Naive thymus-derived CD8-positive, alpha-beta T cell (primary cell): Measurements from ENCODE around the gene CCDC33. TPM values are rescaled to one million over a fixed set of nuclear protein-coding genes. Genes with fewer than 3 reads are reported as not detected.
A peak's percentile ranks its signal among the peaks of the same experiment; 100 is the strongest.
"Not testable (repeated sequence)": the region's sequence is repeated elsewhere in the genome, so short reads cannot be mapped to it uniquely, and the experiment has no call there.

Experiments
- ATAC-seq, 2 donors: fragments of 150-1000 bp; cut with Tn5 transposase in 1 of 2; sonication (Bioruptor Pico), chemical (Tn5 transposase) in 1 of 2; 1 replicate in 1 of 2; 2 replicates in 1 of 2; pipeline ENCODE4 v1.10.0; 2021; ENCODE audit warnings: mild to moderate bottlenecking in 2 of 2, moderate library complexity in 2 of 2
- POLR2A ChIA-PET: fragments of 350-600 bp; sonication (Branson Sonifier 250); formaldehyde crosslinking; loops from one replicate; lab custom pipeline; 2021; ENCODE audit warnings: antibody characterized with exemption; lab: Charles Lee
- DNase-seq, 10 donors: peaks; one replicate each; pipeline versions ENCODE4 v3.0.0 to v3.0.0-alpha.2; 2020 to 2022
- H3K27ac Mint-ChIP-seq, 10 donors: one replicate each; pipeline ENCODE4 v1.8.0; 2020 to 2022; ENCODE audit warnings: mild to moderate bottlenecking in 10 of 10, mixed read lengths in 10 of 10, moderate library complexity in 4 of 10, inconsistent platforms in 1 of 10
- H3K27me3 Mint-ChIP-seq, 5 donors: one replicate each; pipeline ENCODE4 v1.8.0; 2021 to 2022; ENCODE audit warnings: mixed read lengths in 5 of 5
- H3K36me3 Mint-ChIP-seq, 3 donors: one replicate each; pipeline ENCODE4 v1.8.0; 2020 to 2022; ENCODE audit warnings: mixed read lengths in 3 of 3, mild to moderate bottlenecking in 2 of 3, inconsistent platforms in 1 of 3
- H3K4me1 Mint-ChIP-seq, 4 donors: one replicate each; pipeline ENCODE4 v1.8.0; 2021 to 2022; ENCODE audit warnings: mixed read lengths in 4 of 4
- H3K4me3 Mint-ChIP-seq, 10 donors: one replicate each; pipeline ENCODE4 v1.8.0; 2020 to 2022; ENCODE audit warnings: mild to moderate bottlenecking in 10 of 10, mixed read lengths in 10 of 10, moderate library complexity in 6 of 10, inconsistent platforms in 1 of 10
- H3K9me3 Mint-ChIP-seq, 9 donors: one replicate each; pipeline ENCODE4 v1.8.0; 2020 to 2022; ENCODE audit warnings: mixed read lengths in 9 of 9, mild to moderate bottlenecking in 3 of 9, inconsistent platforms in 1 of 9, moderate library complexity in 1 of 9
- polyA plus RNA-seq, 3 donors: library from polyadenylated mRNA; unstranded; fragments of 300-500 nt; fragmentation: Illumina TruSeq; gene quantifications; one replicate each; pipeline ENCODE4 v1.2.3, GENCODE V29; 2021
- total RNA-seq, 8 experiments: library from RNA in 2 of 8; stranded (reverse) in 2 of 8; gene quantifications; one replicate each; pipeline ENCODE4 v1.2.3 and lab custom pipeline; 2021 to 2026

Gene CCDC33
- total and polyA plus RNA-seq, 5 experiments from 2014 or later: not detected

DNA sequence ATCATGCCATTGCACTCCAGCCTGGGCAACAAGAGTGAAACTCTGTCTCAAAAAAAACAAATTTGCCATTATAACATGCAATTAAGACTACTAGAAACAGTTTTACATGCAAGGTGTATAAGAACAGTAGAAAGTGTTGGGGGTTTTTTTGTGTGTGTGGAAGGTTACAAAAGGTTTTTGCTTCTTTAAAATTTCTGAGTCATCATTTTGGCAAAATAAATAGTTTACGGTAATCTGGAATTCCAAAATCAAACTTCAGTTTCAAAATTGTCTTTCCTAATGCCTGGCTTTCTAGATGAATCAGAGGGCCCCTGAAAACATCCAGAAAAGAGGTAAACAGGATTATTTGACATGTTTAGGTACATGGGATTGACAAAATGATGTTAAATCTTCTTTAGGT is 124.7 kb downstream of the CCDC33 start:
- H3K4me3 Mint-ChIP-seq, ATAC-seq, H3K4me1 Mint-ChIP-seq, DNase-seq, H3K27ac Mint-ChIP-seq, H3K36me3 Mint-ChIP-seq, POLR2A ChIA-PET, H3K9me3 Mint-ChIP-seq: not testable (repeated sequence)
- peaks cover 1 to 13% (median 6%) of the 10 kb centered on the region in 5 donors for H3K27me3 Mint-ChIP-seq

GRCh38 chr15:74362482-74362881 is 126.4 kb downstream of the CCDC33 start:
- DNase-seq: peak in 1 of 10 donors; percentile 15
- Mint-ChIP-seq H3K27me3 (peaks cover 1 to 20% (median 11%) of the 10 kb centered on the region in 5 donors), H3K4me3 (no peak overlapping the region), H3K36me3 (peaks cover 0 to 2% (median 0%) of the 10 kb centered on the region in 3 donors), H3K9me3 (no peaks in the 10 kb centered on the region), H3K27ac (no peak overlapping the region), H3K4me1 (peaks cover 0 to 8% (median 1%) of the 10 kb centered on the region in 4 donors)
- POLR2A ChIA-PET: interaction anchor here (0.7 kb wide), 1 partner anchor 30 kb away, joined by 3 read pairs; no protein-coding TSS in a partner anchor
- no peak for ATAC-seq

- Mint-ChIP-seq H3K36me3 (peaks cover 0 to 2% (median 0%) of the 10 kb centered on the region in 3 donors), H3K4me1 (peaks cover 0 to 8% (median 1%) of the 10 kb centered on the region in 4 donors), H3K27me3 (peaks cover 4 to 37% (median 20%) of the 10 kb centered on the region in 5 donors), H3K9me3 (no peaks in the 10 kb centered on the region), H3K27ac (peak overlapping the region in 1 of 10 donors; percentile 65), H3K4me3 (peak overlapping the region; percentile 62 to 80 (median 74))
- peak in 1 of 10 donors; percentile 42 for DNase-seq
- ATAC-seq: no peak
- POLR2A ChIA-PET: interaction anchor here (0.5 kb wide), 1 partner anchor 153 kb away, joined by 8 read pairs; no protein-coding TSS in a partner anchor
These were observed 128.9 kb downstream of the CCDC33 start for GRCh38 chr15:74364936-74365597.

DNA sequence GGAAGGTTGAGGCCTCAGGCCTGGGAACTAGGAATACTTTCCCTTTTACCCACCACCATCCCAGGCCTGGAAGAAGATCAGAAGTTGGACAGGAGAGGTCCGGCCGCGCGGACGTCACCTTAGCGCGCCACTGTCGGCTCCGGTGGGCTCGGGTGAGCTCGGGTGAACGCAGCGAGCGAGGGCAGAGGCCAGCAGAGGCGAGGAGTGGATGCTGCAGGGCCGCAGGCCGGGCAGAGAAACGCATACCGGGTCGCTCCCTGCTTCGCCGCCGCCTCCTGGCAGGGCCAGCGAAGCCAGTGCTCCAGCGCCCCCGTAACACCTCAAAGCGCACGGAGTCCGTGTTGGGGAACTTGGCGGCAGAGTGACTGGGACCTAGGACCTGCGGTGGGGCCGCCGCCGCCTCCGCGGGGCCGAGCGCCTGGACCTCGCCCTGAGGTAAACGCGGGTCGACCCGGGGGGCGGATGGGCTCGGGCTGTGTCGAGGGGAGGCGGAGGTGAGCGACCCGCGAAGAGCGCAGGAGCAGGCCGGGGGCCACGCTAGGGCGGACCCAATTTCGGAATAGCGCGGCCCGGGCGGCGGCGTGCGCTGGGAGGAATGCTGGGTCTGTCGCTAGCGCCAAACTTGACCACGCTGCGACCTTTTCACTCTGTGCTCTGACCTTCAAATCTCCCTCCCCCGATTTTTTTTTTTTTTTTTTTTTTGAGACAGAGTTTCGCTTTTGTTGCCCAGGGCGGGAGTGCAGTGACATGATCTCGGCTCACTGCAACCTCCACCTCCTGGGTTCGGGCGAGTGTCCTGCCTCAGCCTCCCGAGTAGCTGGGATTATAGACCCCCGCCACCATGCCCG is 129.7 kb downstream of the CCDC33 start:
- H3K36me3 Mint-ChIP-seq: peaks cover 0 to 2% (median 0%) of the 10 kb centered on the region in 3 donors
- POLR2A ChIA-PET: no interaction called here
- no peaks in the 10 kb centered on the region for H3K9me3 Mint-ChIP-seq
- peak overlapping the region; percentile 62 to 80 (median 74) for H3K4me3 Mint-ChIP-seq
- peaks cover 0 to 8% (median 1%) of the 10 kb centered on the region in 4 donors for H3K4me1 Mint-ChIP-seq
- ATAC-seq (peak; percentile 70 to 88), DNase-seq (peak in 4 of 10 donors; percentile 21 to 52 (median 28))
- peak overlapping the region in 1 of 10 donors; percentile 65 for H3K27ac Mint-ChIP-seq
- H3K27me3 Mint-ChIP-seq: peaks cover 7 to 42% (median 22%) of the 10 kb centered on the region in 5 donors

DNA sequence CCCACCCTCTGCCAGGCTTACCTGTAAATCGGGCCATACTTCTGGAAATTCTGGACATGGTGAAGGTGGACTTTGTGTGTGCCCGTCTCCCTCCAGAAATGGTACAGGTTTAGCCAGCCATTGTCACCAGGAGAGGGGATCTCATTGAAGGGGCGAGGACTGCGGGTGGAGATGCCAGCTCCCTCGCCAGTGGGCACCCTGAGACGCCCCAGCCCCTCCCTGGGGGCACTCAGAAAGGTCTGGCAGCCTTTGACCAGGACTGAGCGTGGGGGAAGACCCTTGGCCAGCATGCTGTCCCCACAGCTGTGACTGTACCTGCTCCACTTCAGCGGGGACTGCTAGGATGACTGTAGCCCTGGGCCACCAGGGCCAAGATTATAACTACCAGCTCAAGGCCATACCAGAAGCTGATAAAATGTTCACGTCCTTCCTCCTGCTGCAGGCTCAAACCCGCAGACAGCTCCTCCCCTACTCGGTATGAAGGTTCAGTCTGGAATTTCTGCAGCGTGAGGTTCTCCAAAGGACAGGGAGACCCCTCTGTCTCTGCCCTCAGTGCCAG is 131.2 kb downstream of the CCDC33 start, which contains the start of gene CYP11A1:
CYP11A1 (minus strand) TSS at position 351 of the 559 bp plus-strand sequence; CDS start at position 290, 61 bp downstream.
- Mint-ChIP-seq H3K27me3 (peaks cover 10 to 42% (median 25%) of the 10 kb centered on the region in 5 donors), H3K27ac (no peak within 1 kb of the TSS), H3K4me3 (peak within 1 kb of the TSS; percentile 11 to 72 (median 41)), H3K4me1 (peaks cover 0 to 8% (median 1%) of the 10 kb centered on the region in 4 donors), H3K9me3 (no peaks in the 10 kb centered on the region), H3K36me3 (peaks cover 0 to 2% (median 0%) of the 10 kb centered on the region in 3 donors)
- ATAC-seq (no peak), DNase-seq (peak in 1 of 10 donors; percentile 34)
- POLR2A ChIA-PET: no interaction called here

- H3K4me3 Mint-ChIP-seq: no peak overlapping the region
- peaks cover 0 to 8% (median 2%) of the 10 kb centered on the region in 4 donors for H3K4me1 Mint-ChIP-seq
- DNase-seq: peak in 1 of 10 donors; percentile 19
- peaks cover 10 to 42% (median 25%) of the 10 kb centered on the region in 5 donors for H3K27me3 Mint-ChIP-seq
- no peaks in the 10 kb centered on the region for H3K9me3 Mint-ChIP-seq
- POLR2A ChIA-PET: interaction anchor here (0.6 kb wide), 1 partner anchor 66 kb away, joined by 5 read pairs; the partner anchor contains the start of gene SEMA7A
- no peak overlapping the region for H3K27ac Mint-ChIP-seq
- ATAC-seq: no peak
- H3K36me3 Mint-ChIP-seq: peaks cover 0 to 2% (median 0%) of the 10 kb centered on the region in 3 donors
These were observed 132.0 kb downstream of the CCDC33 start for GRCh38 chr15:74368121-74368520.

DNA sequence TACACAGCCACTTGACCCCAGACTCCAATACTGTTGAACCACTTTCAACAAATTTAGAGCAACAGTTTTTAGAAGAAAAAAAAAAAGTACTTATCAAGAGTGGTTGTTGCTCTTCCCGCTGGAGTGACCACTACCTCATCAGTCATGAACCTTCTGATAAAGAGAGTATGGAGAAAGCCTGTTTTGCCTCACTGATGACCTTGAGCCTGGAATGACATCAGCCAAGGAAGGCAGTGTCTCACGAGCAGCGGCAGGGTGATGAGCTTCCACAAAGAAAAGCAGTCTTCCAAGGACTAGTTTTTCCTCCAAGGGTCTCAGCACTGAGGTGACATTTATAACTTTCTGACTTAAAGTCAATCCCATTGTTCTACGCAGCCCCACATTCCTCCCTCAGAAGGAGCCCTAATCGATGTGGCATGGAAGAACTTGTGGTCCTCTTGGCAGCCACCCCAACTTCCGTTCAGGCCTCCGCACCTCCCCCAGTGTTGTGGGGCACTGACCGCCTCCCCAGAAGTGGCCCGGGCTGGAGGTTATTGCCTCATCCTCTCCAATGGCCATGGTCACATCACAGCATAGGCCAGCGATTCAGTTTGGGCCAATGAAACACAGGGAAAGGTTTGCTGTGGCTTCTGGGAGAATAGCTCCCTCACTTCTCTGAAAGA is 133.1 kb downstream of the CCDC33 start:
- H3K27me3 Mint-ChIP-seq: peaks cover 10 to 42% (median 25%) of the 10 kb centered on the region in 5 donors
- H3K9me3 Mint-ChIP-seq: no peaks in the 10 kb centered on the region
- peaks cover 1 to 12% (median 8%) of the 10 kb centered on the region in 4 donors for H3K4me1 Mint-ChIP-seq
- peaks cover 0 to 2% (median 0%) of the 10 kb centered on the region in 3 donors for H3K36me3 Mint-ChIP-seq
- POLR2A ChIA-PET: no interaction called here
- H3K4me3 Mint-ChIP-seq: no peak overlapping the region
- peak in 1 of 10 donors; percentile 37 for DNase-seq
- ATAC-seq: no peak
- no peak overlapping the region for H3K27ac Mint-ChIP-seq

GRCh38 chr15:74369756-74370155 is 133.6 kb downstream of the CCDC33 start:
- Mint-ChIP-seq H3K4me1 (peaks cover 1 to 17% (median 13%) of the 10 kb centered on the region in 4 donors), H3K4me3 (no peak overlapping the region), H3K9me3 (no peaks in the 10 kb centered on the region), H3K27ac (no peak overlapping the region), H3K27me3 (peaks cover 9 to 42% (median 22%) of the 10 kb centered on the region in 5 donors), H3K36me3 (peaks cover 0 to 2% (median 0%) of the 10 kb centered on the region in 3 donors)
- no peak for ATAC-seq
- DNase-seq: peak in 1 of 10 donors; percentile 13
- POLR2A ChIA-PET: interaction anchor here (0.5 kb wide), 1 partner anchor 399 kb away, joined by 3 read pairs; no protein-coding TSS in a partner anchor

DNA sequence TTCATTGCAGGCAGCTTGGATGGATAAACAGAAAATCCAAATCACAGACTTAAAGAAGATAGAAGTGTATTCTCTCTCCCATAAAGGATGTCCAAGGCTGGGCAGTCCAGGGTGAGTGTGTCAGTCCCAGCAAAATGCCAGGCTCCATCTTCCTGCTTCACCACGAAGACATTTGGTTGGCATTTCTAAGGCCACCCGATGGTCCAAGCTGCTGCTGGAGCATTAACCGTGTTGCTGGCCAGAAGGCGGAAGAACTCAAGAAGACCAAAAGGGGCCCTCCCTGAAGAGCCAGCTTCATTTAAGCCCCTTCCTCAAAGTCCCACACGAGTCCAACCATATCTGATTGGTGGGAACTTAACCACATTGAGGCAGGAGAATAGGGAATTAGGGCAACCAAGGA is 134.3 kb downstream of the CCDC33 start:
- no peak overlapping the region for H3K4me3 Mint-ChIP-seq
- POLR2A ChIA-PET: no interaction called here
- no peak overlapping the region for H3K27ac Mint-ChIP-seq
- H3K9me3 Mint-ChIP-seq: no peaks in the 10 kb centered on the region
- H3K27me3 Mint-ChIP-seq: peaks cover 7 to 39% (median 17%) of the 10 kb centered on the region in 5 donors
- H3K36me3 Mint-ChIP-seq: no peaks in the 10 kb centered on the region
- ATAC-seq (no peak), DNase-seq (no peak)
- H3K4me1 Mint-ChIP-seq: peaks cover 3 to 24% (median 18%) of the 10 kb centered on the region in 4 donors

GRCh38 chr15:74373056-74373650 is 137.0 kb downstream of the CCDC33 start:
- no peak for ATAC-seq
- H3K27ac Mint-ChIP-seq: peak overlapping the region in 3 of 10 donors; percentile 34 to 84 (median 38)
- peaks cover 3 to 25% (median 14%) of the 10 kb centered on the region in 4 donors for H3K4me1 Mint-ChIP-seq
- peak in 1 of 10 donors; percentile 55 for DNase-seq
- POLR2A ChIA-PET: interaction anchor here (0.8 to 1.5 kb wide), 4 partner anchors 72 to 397 kb away, joined by 3 to 6 read pairs (median 4); partner anchors contain the start of gene CLK3
- peaks cover 5 to 17% (median 9%) of the 10 kb centered on the region in 5 donors for H3K27me3 Mint-ChIP-seq
- H3K4me3 Mint-ChIP-seq: peak overlapping the region; percentile 69 to 91 (median 86)
- no peaks in the 10 kb centered on the region for H3K36me3 Mint-ChIP-seq
- H3K9me3 Mint-ChIP-seq: no peaks in the 10 kb centered on the region
